ENCODE measurements around the gene GRK6. TPM values are rescaled to one million over a fixed set of nuclear protein-coding genes. Genes with fewer than 3 reads are reported as not detected.

The GRK6 gene
- polyA plus RNA-seq, 4 donors, result 17.0 to 29.5 (median 24.4) TPM

DNA sequence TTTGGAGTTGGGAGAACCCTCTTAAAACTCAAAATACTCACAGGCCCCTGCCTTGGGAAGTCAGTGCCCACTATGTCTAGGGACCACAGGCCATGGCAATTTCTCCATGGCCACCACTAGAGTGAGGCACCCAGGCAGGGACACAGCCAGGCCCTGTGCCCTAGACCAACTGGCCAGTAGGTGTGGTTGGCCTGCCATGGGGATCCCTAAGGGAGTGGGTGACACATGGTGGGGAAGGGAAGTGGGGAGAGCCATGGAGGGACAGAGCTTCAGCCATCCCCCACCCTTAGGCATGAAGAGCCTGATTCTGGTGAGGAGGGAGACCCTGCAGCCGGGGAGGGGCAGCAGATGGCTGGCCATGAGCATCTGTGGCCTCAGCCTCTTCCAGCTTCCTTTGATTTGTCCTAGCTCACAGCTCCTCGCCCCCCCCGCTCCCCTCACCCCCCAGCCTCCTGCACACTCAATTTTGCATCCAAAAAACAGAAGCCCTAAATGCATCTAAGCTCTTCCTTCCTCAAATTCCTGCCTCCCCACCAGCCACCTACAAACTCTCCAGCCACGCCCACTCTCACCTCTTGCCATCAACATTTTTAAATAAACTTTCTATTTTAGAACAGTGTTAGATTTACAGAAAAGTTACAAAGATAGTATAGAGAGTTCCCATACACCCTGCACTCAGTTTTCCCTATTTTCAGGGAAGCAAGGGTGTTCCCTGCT lies 48.5 kb downstream of the GRK6 start:
- Histone ChIP-seq H3K27me3 (ENCODE audit: control insufficient read depth in 3 of 3, insufficient read depth in 3 of 3, low read length in 3 of 3) (peaks cover 0 to 19% (median 0%) of the 10 kb centered on the region in 3 donors), H3K9me3 (ENCODE audit: control insufficient read depth in 2 of 2, insufficient read depth in 1 of 2, low read depth in 1 of 2, low read length in 1 of 2) (no peaks in the 10 kb centered on the region), H3K4me3 (ENCODE audit: low read depth in 1 of 3, low read length in 3 of 3) (no peak overlapping the region), H3K4me1 (ENCODE audit: control insufficient read depth in 3 of 3, insufficient read depth in 2 of 3, low read depth in 1 of 3, low read length in 2 of 3) (peaks cover 0 to 17% (median 0%) of the 10 kb centered on the region in 3 donors), H3K36me3 (ENCODE audit: control insufficient read depth in 3 of 3, insufficient read depth in 2 of 3, low read depth in 1 of 3, low read length in 3 of 3) (peaks cover 0 to 18% (median 0%) of the 10 kb centered on the region in 3 donors), H3K27ac (ENCODE audit: low read depth in 1 of 3, low read length in 2 of 3) (no peak overlapping the region)
- no peak for FAIRE-seq
- DNase-seq, result no peak
- WGBS, 3 donors, result 43 to 61% (median 59%) methylated on average over 4 of the region's 4 CpGs

DNA sequence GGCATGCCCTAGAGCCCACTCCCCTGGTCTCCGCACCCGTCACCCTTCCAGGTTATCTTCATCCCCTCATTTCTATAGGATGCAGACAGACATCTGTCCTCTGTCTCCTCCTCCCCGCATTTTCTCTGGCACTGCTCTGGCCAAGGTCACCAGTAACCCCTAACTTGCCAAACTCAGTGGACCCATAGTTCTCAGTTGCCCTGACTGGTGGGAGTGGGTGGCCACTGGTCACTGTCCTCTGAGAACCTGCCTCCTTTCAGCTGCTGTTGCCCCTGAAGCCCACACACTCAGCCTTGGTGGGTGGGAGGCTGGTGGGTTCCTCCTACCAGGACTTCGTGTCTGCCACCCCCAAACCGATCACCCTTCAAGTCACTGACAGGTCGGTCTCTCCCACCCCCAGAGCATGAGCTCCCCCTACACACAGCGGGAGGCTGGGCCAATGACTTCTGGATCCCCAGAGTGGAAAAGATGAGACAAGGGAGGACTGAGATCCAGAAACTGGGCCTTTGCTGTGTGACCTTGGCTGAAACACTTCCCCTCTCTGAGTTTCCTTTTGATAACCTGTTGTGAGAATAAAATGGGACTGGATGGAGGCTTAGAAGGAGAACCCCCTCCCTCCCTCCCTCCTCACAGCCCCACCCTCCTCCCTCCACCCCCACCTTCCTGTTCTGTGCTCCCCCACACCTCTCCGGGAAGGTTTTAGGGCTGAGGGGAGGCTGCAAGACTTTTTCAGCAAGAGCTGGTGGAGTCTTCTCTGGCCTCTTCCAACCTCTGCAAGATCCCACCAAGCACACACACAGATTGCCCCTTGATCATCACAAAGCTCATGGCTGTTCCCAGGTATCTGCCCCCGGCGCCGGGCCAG lies 49.3 kb downstream of the GRK6 start:
- DNase-seq, result no peak
- Histone ChIP-seq H3K9me3 (ENCODE audit: control insufficient read depth in 2 of 2, insufficient read depth in 1 of 2, low read depth in 1 of 2, low read length in 1 of 2) (no peaks in the 10 kb centered on the region), H3K4me1 (ENCODE audit: control insufficient read depth in 3 of 3, insufficient read depth in 2 of 3, low read depth in 1 of 3, low read length in 2 of 3) (peaks cover 0 to 17% (median 0%) of the 10 kb centered on the region in 3 donors), H3K36me3 (ENCODE audit: control insufficient read depth in 3 of 3, insufficient read depth in 2 of 3, low read depth in 1 of 3, low read length in 3 of 3) (peaks cover 0 to 11% (median 0%) of the 10 kb centered on the region in 3 donors), H3K4me3 (ENCODE audit: low read depth in 1 of 3, low read length in 3 of 3) (no peak overlapping the region), H3K27ac (ENCODE audit: low read depth in 1 of 3, low read length in 2 of 3) (no peak overlapping the region), H3K27me3 (ENCODE audit: control insufficient read depth in 3 of 3, insufficient read depth in 3 of 3, low read length in 3 of 3) (peaks cover 0 to 19% (median 0%) of the 10 kb centered on the region in 3 donors)
- WGBS, 3 donors, result 62 to 72% (median 72%) methylated on average over 11 of the region's 11 CpGs
- no peak for FAIRE-seq

DNA sequence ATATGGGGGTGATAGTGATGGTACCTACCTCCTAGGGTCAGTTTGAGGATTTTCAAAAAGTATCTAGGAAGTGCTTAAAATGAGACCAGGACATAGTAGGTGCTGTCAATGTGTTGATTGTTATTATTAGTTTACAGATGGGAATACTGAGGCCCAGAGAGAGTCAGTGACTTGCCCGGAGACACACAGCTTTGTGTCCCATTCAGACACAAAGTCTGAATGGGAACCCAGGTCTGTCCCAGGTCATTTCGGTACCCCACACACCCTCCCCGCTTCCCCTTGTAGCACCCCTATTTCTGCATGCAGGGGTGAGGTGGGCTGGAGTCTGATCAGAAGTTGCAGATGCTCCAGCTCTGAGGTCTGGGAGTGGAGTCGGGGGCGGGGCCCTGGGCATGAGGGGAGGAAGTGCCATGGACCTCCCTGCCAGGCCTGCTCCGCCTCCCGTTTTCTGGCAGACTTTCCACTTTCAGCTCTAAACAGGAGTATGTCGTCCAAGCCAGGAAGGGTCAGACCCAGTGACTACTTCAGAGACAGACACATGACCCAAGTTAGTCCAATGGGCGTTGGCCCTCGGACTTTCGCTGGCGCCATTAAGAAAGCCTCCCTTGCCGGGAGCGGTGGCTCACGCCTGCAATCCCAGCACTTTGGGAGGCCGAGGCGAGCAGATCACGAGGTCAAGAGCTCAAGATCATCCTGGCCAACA lies 50.2 kb downstream of the GRK6 start:
- DNase-seq (no peak), FAIRE-seq (no peak)
- 73 to 84% (median 77%) methylated on average over 18 of the region's 18 CpGs for WGBS, 3 donors
- peaks cover 0 to 19% (median 0%) of the 10 kb centered on the region in 3 donors for H3K27me3 ChIP-seq (ENCODE audit: control insufficient read depth in 3 of 3, insufficient read depth in 3 of 3, low read length in 3 of 3)
- H3K36me3 ChIP-seq (ENCODE audit: control insufficient read depth in 3 of 3, insufficient read depth in 2 of 3, low read depth in 1 of 3, low read length in 3 of 3), result peaks cover 0 to 10% (median 0%) of the 10 kb centered on the region in 3 donors
- no peak overlapping the region for H3K4me3 ChIP-seq (ENCODE audit: low read depth in 1 of 3, low read length in 3 of 3)
- H3K9me3 ChIP-seq (ENCODE audit: control insufficient read depth in 2 of 2, insufficient read depth in 1 of 2, low read depth in 1 of 2, low read length in 1 of 2), result no peaks in the 10 kb centered on the region
- no peak overlapping the region for H3K27ac ChIP-seq (ENCODE audit: low read depth in 1 of 3, low read length in 2 of 3)
- H3K4me1 ChIP-seq (ENCODE audit: control insufficient read depth in 3 of 3, insufficient read depth in 2 of 3, low read depth in 1 of 3, low read length in 2 of 3), result peaks cover 0 to 14% (median 0%) of the 10 kb centered on the region in 3 donors

DNA sequence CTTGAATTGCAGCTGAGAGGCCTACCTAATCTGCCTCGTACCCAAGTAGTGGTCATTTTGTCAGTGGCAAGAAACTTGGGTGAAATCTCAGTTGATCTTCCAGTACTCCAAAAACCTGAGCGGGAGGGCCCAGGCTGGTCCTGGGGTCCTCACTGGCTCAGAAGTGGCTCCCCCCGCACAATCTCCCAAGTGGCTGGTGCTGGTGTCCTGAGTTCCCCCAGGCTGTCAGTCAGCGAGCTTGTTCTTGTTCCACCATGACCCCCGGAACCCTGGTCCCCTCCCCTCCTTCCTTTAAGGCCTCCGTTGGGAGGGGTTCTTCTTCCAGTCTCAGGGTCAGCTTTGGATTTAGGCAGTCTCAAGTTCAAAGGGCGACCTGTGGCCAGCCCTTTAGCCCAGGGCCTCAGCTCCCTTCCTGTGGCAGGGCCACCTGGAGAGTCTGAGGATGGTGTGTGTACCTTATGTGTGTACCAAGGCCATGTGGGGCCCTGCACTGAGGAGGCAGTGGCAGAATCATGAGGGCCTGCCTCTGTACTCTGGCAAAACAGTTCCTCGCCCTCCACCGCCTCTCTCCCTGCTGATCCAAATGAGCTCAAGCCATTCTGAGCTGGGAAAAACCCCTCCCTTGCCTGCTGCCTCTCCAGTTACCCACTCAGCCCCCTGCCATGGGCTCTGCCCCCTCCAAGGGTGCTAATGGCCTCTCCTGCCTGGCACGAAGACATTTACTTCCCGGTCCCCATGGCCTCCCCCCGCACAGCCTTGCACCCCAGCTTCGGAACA lies 51.4 kb downstream of the GRK6 start:
- no peak overlapping the region for H3K27ac ChIP-seq (ENCODE audit: low read depth in 1 of 3, low read length in 2 of 3)
- FAIRE-seq, result no peak
- peaks cover 0 to 14% (median 0%) of the 10 kb centered on the region in 3 donors for H3K36me3 ChIP-seq (ENCODE audit: control insufficient read depth in 3 of 3, insufficient read depth in 2 of 3, low read depth in 1 of 3, low read length in 3 of 3)
- H3K4me1 ChIP-seq (ENCODE audit: control insufficient read depth in 3 of 3, insufficient read depth in 2 of 3, low read depth in 1 of 3, low read length in 2 of 3), result peaks cover 0 to 5% (median 0%) of the 10 kb centered on the region in 3 donors
- H3K9me3 ChIP-seq (ENCODE audit: control insufficient read depth in 2 of 2, insufficient read depth in 1 of 2, low read depth in 1 of 2, low read length in 1 of 2), result no peaks in the 10 kb centered on the region
- DNase-seq, result no peak
- H3K27me3 ChIP-seq (ENCODE audit: control insufficient read depth in 3 of 3, insufficient read depth in 3 of 3, low read length in 3 of 3), result peaks cover 0 to 12% (median 0%) of the 10 kb centered on the region in 3 donors
- H3K4me3 ChIP-seq (ENCODE audit: low read depth in 1 of 3, low read length in 3 of 3), result no peak overlapping the region
- 88 to 94% (median 93%) methylated on average over 13 of the region's 13 CpGs for WGBS, 3 donors

DNA sequence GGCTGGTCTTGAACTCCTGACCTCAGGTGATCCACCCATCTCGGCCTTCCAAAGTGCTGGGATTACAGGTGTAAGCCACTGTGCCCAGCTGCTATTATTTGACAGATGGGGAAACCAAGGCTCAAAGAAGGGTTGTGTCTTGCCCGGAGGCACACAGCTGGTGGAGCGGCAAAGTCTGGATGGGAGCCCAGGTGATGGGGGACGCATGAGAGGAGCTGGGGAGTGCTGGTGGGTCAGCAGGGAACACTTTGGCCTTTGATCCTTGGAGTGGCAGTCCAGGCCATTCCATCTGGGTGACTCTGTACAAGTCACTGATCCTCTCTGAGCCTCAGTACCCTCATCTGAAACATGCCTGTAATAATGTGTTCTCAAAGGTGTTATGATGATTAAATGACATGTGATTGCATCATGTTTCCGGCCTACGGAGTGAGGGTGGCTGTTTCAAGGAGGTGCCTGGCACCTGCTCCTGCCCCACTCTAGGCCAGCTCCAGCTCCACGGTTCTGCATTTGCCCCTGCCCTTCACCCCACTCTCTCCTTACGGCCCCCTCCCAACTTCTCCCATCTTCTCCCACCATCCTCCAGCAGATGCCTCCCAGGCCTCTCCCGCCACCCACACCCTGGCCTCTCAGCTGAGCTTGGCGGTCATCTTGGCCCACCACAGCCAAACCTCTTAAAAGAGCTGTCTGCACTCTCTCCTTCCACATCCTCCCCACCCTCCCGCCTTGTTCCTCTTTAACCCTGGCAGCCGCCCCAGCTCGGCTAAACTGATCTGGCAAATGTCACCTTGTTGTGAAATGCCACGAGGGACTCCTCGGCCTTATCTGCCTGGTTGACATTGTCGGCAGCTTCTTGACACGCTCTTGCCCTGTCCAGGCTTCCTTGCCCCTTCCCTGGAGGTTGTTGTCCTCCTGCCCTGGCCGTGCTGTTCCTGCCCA lies 52.5 kb downstream of the GRK6 start:
- Histone ChIP-seq H3K4me1 (ENCODE audit: control insufficient read depth in 3 of 3, insufficient read depth in 2 of 3, low read depth in 1 of 3, low read length in 2 of 3) (peaks cover 0 to 3% (median 0%) of the 10 kb centered on the region in 3 donors), H3K4me3 (ENCODE audit: low read depth in 1 of 3, low read length in 3 of 3) (no peak overlapping the region), H3K27me3 (ENCODE audit: control insufficient read depth in 3 of 3, insufficient read depth in 3 of 3, low read length in 3 of 3) (peaks cover 0 to 10% (median 0%) of the 10 kb centered on the region in 3 donors), H3K27ac (ENCODE audit: low read depth in 1 of 3, low read length in 2 of 3) (peak overlapping the region; percentile 16 to 29 (median 28)), H3K9me3 (ENCODE audit: control insufficient read depth in 2 of 2, insufficient read depth in 1 of 2, low read depth in 1 of 2, low read length in 1 of 2) (no peaks in the 10 kb centered on the region), H3K36me3 (ENCODE audit: control insufficient read depth in 3 of 3, insufficient read depth in 2 of 3, low read depth in 1 of 3, low read length in 3 of 3) (peaks cover 0 to 23% (median 0%) of the 10 kb centered on the region in 3 donors)
- FAIRE-seq (no peak), DNase-seq (no peak)
- WGBS, 3 donors, result 41 to 46% (median 44%) methylated on average over 18 of the region's 18 CpGs

DNA sequence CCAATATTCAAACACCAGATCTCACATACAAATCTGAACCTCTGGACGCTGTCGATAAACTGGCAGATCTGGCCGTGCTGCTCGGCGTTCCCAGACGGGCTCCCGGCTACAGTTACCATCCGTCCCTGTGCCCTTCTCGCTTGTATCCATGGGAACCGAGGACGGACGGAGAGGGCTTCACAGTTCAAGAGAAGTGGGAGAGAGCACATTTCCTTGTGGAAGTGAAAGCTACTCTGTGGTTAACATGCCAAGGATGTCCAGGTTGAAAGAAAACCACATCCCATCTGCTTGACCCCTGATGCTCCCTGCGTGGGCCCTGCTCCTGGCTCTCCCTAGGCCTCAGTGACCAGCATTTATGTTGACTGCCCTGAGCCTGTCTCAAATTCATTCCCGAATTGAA lies 53.3 kb downstream of the GRK6 start:
- H3K27me3 ChIP-seq (ENCODE audit: control insufficient read depth in 3 of 3, insufficient read depth in 3 of 3, low read length in 3 of 3), result peaks cover 0 to 2% (median 0%) of the 10 kb centered on the region in 3 donors
- H3K4me1 ChIP-seq (ENCODE audit: control insufficient read depth in 3 of 3, insufficient read depth in 2 of 3, low read depth in 1 of 3, low read length in 2 of 3), result no peaks in the 10 kb centered on the region
- H3K4me3 ChIP-seq (ENCODE audit: low read depth in 1 of 3, low read length in 3 of 3), result no peak overlapping the region
- WGBS, 3 donors, result 58 to 90% (median 85%) methylated on average over 14 of the region's 14 CpGs
- FAIRE-seq (no peak), DNase-seq (no peak)
- peaks cover 0 to 29% (median 0%) of the 10 kb centered on the region in 3 donors for H3K36me3 ChIP-seq (ENCODE audit: control insufficient read depth in 3 of 3, insufficient read depth in 2 of 3, low read depth in 1 of 3, low read length in 3 of 3)
- no peaks in the 10 kb centered on the region for H3K9me3 ChIP-seq (ENCODE audit: control insufficient read depth in 2 of 2, insufficient read depth in 1 of 2, low read depth in 1 of 2, low read length in 1 of 2)
- peak overlapping the region in 2 of 3 donors; percentile 28 to 29 for H3K27ac ChIP-seq (ENCODE audit: low read depth in 1 of 3, low read length in 2 of 3)

DNA sequence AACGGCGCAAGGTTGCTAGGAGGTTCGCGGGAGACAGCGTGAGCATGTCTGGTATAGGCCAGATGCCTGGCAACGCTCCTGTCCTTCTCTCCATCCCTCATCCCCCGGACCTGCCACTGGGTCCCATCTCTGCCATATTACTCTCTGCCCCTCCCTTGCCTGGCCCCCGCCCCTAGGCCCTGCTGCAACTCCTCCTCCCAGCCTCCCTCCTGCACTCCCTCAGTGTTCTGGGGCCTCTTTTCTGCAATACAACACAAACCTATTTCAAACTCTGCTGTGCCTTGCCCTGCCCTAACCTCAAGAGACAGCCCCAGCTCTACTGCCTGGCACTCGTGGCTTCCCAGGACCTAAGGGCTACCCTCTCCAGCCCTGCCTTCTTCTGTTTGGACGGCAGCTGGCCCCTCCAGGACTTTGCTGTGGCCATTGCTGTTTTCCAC lies 55.9 kb downstream of the GRK6 start:
- H3K27me3 ChIP-seq (ENCODE audit: control insufficient read depth in 3 of 3, insufficient read depth in 3 of 3, low read length in 3 of 3), result no peaks in the 10 kb centered on the region
- FAIRE-seq (no peak), DNase-seq (no peak)
- H3K27ac ChIP-seq (ENCODE audit: low read depth in 1 of 3, low read length in 2 of 3), result no peak overlapping the region
- H3K9me3 ChIP-seq (ENCODE audit: control insufficient read depth in 2 of 2, insufficient read depth in 1 of 2, low read depth in 1 of 2, low read length in 1 of 2), result no peaks in the 10 kb centered on the region
- no peaks in the 10 kb centered on the region for H3K4me1 ChIP-seq (ENCODE audit: control insufficient read depth in 3 of 3, insufficient read depth in 2 of 3, low read depth in 1 of 3, low read length in 2 of 3)
- peaks cover 0 to 46% (median 0%) of the 10 kb centered on the region in 3 donors for H3K36me3 ChIP-seq (ENCODE audit: control insufficient read depth in 3 of 3, insufficient read depth in 2 of 3, low read depth in 1 of 3, low read length in 3 of 3)
- WGBS, 3 donors, result 89 to 92% (median 90%) methylated on average over 10 of the region's 10 CpGs
- no peak overlapping the region for H3K4me3 ChIP-seq (ENCODE audit: low read depth in 1 of 3, low read length in 3 of 3)
